HG03280 (cell line): ENCODE data around the gene TDRD5.
"Not testable (repeated sequence)": the region's sequence is repeated elsewhere in the genome, so short reads cannot be mapped to it uniquely, and the experiment has no call there.

Experiments
- ATAC-seq: cut with Tn5 transposase; IDR thresholded peaks from one replicate; pipeline ENCODE4 v1.9.1; 2021; ENCODE audit warnings: mild to moderate bottlenecking, moderate library complexity; ENCODE audit not compliant: unreplicated experiment

Gene TDRD5

GRCh38 chr1:179598631-179599030, 7.0 kb downstream of the TDRD5 start:
- no peak for ATAC-seq

- no peak for ATAC-seq
Observed at GRCh38 chr1:179599623-179600249, 8.1 kb downstream of the TDRD5 start.

GRCh38 chr1:179601093-179601492, 9.5 kb downstream of the TDRD5 start:
- no peak for ATAC-seq

- ATAC-seq: no peak
Observed at GRCh38 chr1:179612361-179612760, 20.7 kb downstream of the TDRD5 start.

GRCh38 chr1:179630719-179631118, 39.1 kb downstream of the TDRD5 start:
- ATAC-seq: no peak

GRCh38 chr1:179632868-179633267, 41.2 kb downstream of the TDRD5 start:
- peak; percentile 87 for ATAC-seq

- no peak for ATAC-seq
Observed at GRCh38 chr1:179637211-179637860, 45.7 kb downstream of the TDRD5 start.

GRCh38 chr1:179661018-179661417, 69.4 kb downstream of the TDRD5 start:
- no peak for ATAC-seq

GRCh38 chr1:179663810-179664209, 72.2 kb downstream of the TDRD5 start:
- ATAC-seq: no peak

GRCh38 chr1:179677882-179678281, 86.2 kb downstream of the TDRD5 start:
- no peak for ATAC-seq

GRCh38 chr1:179694530-179694929, 102.9 kb downstream of the TDRD5 start:
- not testable (repeated sequence) for ATAC-seq

- ATAC-seq: no peak
Observed at GRCh38 chr1:179702946-179703539, 111.4 kb downstream of the TDRD5 start.

GRCh38 chr1:179706339-179706941, 114.8 kb downstream of the TDRD5 start:
- no peak for ATAC-seq

- no peak for ATAC-seq
Observed at GRCh38 chr1:179707406-179707805, 115.8 kb downstream of the TDRD5 start.

GRCh38 chr1:179708434-179709195, 117.0 kb downstream of the TDRD5 start:
- no peak for ATAC-seq

GRCh38 chr1:179709841-179710329, 118.3 kb downstream of the TDRD5 start:
- ATAC-seq: peak; percentile 51

GRCh38 chr1:179714159-179714558, 122.5 kb downstream of the TDRD5 start:
- ATAC-seq: no peak

- ATAC-seq: no peak
Observed at GRCh38 chr1:179714623-179715022, 123.0 kb downstream of the TDRD5 start.

- ATAC-seq: no peak
Observed at GRCh38 chr1:179719272-179719671, 127.6 kb downstream of the TDRD5 start.

GRCh38 chr1:179728271-179728670, 136.6 kb downstream of the TDRD5 start:
- no peak for ATAC-seq

GRCh38 chr1:179729881-179730280, 138.2 kb downstream of the TDRD5 start:
- ATAC-seq: no peak
